B cell (primary cell): ENCODE results near the gene IL17RC. TPM values are rescaled to one million over a fixed set of nuclear protein-coding genes. Genes with fewer than 3 reads are reported as not detected.

Experiments
- ATAC-seq: fragments of 200-7000 bp; cut with Tn5 transposase; one replicate; pipeline ENCODE4 v1.10.0; 2021; ENCODE audit warnings: low read depth, mild to moderate bottlenecking, moderate number of reproducible peaks, moderate library complexity
- CTCF ChIA-PET: fragments of 350-600 bp; sonication (Branson Sonifier 250); formaldehyde crosslinking; loops from one replicate; lab custom pipeline; 2021; ENCODE audit warnings: antibody characterized with exemption, inconsistent platforms; lab: Charles Lee
- POLR2A ChIA-PET: fragments of 350-600 bp; sonication (Branson Sonifier 250); formaldehyde crosslinking; loops from one replicate; lab custom pipeline; 2021; ENCODE audit warnings: antibody characterized with exemption; lab: Charles Lee
- DNase-seq: peaks from one replicate; pipeline ENCODE4 v3.0.0; 2013
- H2AFZ ChIP-seq: 2 replicates; pipeline ENCODE4 v1.6.1; 2012; ENCODE audit warnings: mild to moderate bottlenecking, low read depth, low read length; ENCODE audit not compliant: insufficient read depth, poor library complexity, severe bottlenecking
- H3K27ac ChIP-seq, 2 donors: 1 replicate in 1 of 2; 2 replicates in 1 of 2; pipeline ENCODE4 v1.5.1; 2012 to 2013; ENCODE audit warnings: low read length in 2 of 2, mild to moderate bottlenecking in 2 of 2, moderate library complexity in 1 of 2
- H3K27me3 ChIP-seq, 4 experiments: fragments of 200-600 bp in 1 of 4; sonication (generic) in 1 of 4; replicated peaks in 1 of 4; 1 replicate in 2 of 4; 2 replicates in 2 of 4; pipeline versions ENCODE4 v1.6.1 to v1.7.0; 2013 to 2016; ENCODE audit warnings: low read length in 3 of 4, mild to moderate bottlenecking in 2 of 4, mixed read lengths in 1 of 4, moderate library complexity in 1 of 4; ENCODE audit not compliant: insufficient read depth in 4 of 4, control insufficient read depth in 3 of 4; ENCODE audit errors: control extremely low read depth in 1 of 4
- H3K36me3 ChIP-seq, 2 experiments: replicated peaks in 1 of 2; 1 replicate in 1 of 2; 2 replicates in 1 of 2; pipeline versions ENCODE4 v1.6.1 to v1.7.1; 2013; ENCODE audit warnings: low read length in 1 of 2; ENCODE audit not compliant: insufficient read depth in 2 of 2, control insufficient read depth in 1 of 2; ENCODE audit errors: control extremely low read depth in 1 of 2, extremely low read depth in 1 of 2
- H3K4me1 ChIP-seq, 2 donors: fragments of 200-600 bp in 1 of 2; sonication (generic) in 1 of 2; 1 replicate in 1 of 2; 2 replicates in 1 of 2; pipeline versions ENCODE4 v1.5.1 to v1.6.1; 2013 to 2017; ENCODE audit warnings: low read length in 2 of 2; ENCODE audit not compliant: control insufficient read depth in 2 of 2, insufficient read depth in 2 of 2
- H3K4me2 ChIP-seq: replicated peaks from 2 replicates; pipeline ENCODE3; 2012; ENCODE audit warnings: mild to moderate bottlenecking, low read depth, low read length; ENCODE audit not compliant: poor library complexity, severe bottlenecking
- H3K4me3 ChIP-seq, 5 experiments: fragments of 200-600 bp in 1 of 5; sonication (generic) in 1 of 5; 1 replicate in 3 of 5; 2 replicates in 2 of 5; pipeline versions ENCODE4 v1.5.1 to v1.7.0; 2011 to 2016; ENCODE audit warnings: low read length in 4 of 5, mild to moderate bottlenecking in 4 of 5, low read depth in 2 of 5, control low read depth in 1 of 5, moderate library complexity in 1 of 5; ENCODE audit not compliant: insufficient read depth in 1 of 5; ENCODE audit errors: control extremely low read depth in 1 of 5, extremely low read depth in 1 of 5
- H3K79me2 ChIP-seq: fragments of 200-600 bp; sonication (generic); one replicate; pipeline ENCODE4 v1.6.0; 2016; ENCODE audit warnings: low read length; ENCODE audit not compliant: control insufficient read depth, insufficient read depth
- H3K9ac ChIP-seq: fragments of 200-600 bp; sonication (generic); 2 replicates; pipeline ENCODE4 v1.6.1; 2017; ENCODE audit warnings: mild to moderate bottlenecking, low read length, moderate library complexity
- H3K9me3 ChIP-seq, 3 donors: one replicate each; pipeline versions ENCODE4 v1.6.1 to v1.7.1; 2013; ENCODE audit warnings: low read length in 2 of 3; ENCODE audit not compliant: control insufficient read depth in 2 of 3, insufficient read depth in 1 of 3; ENCODE audit errors: control extremely low read depth in 1 of 3
- H4K20me1 ChIP-seq: 2 replicates; pipeline ENCODE4 v1.6.0; 2012; ENCODE audit warnings: mild to moderate bottlenecking, low read length; ENCODE audit not compliant: insufficient read depth, control insufficient read depth, poor library complexity, severe bottlenecking
- H3K27ac Mint-ChIP-seq: one replicate; pipeline ENCODE4 v1.8.0; 2021; ENCODE audit warnings: mixed read lengths
- H3K27me3 Mint-ChIP-seq: one replicate; pipeline ENCODE4 v1.8.0; 2021; ENCODE audit warnings: mixed read lengths
- H3K4me1 Mint-ChIP-seq: one replicate; pipeline ENCODE4 v1.8.0; 2021; ENCODE audit warnings: mixed read lengths
- H3K4me3 Mint-ChIP-seq: one replicate; pipeline ENCODE4 v1.8.0; 2021; ENCODE audit warnings: mixed read lengths
- H3K9me3 Mint-ChIP-seq: one replicate; pipeline ENCODE4 v1.8.0; 2022; ENCODE audit warnings: mixed read lengths; ENCODE audit not compliant: insufficient read depth
- EZH2 ChIP-seq: IDR thresholded peaks from 2 replicates; pipeline ENCODE4 v1.6.1; 2012; ENCODE audit warnings: borderline replicate concordance, low read depth, mild to moderate bottlenecking, moderate library complexity, low read length; ENCODE audit not compliant: insufficient read depth, poor library complexity, severe bottlenecking
- WGBS: methylation state at CpG from one replicate; pipeline ENCODE4 v1.1.5; 2013; ENCODE audit warnings: missing lambda C conversion rate; ENCODE audit not compliant: insufficient coverage; 5-methylcytosine and 5-hydroxymethylcytosine counted together
- intact Hi-C: fragments of 100-400 bp; cut with micrococcal nuclease; formaldehyde crosslinking; loops from one replicate; pipeline ENCODE4 v1.10.0; 2022
- polyA plus RNA-seq: library from polyadenylated mRNA; depleted of rRNA; stranded (reverse); fragments of >200 nt; gene quantifications from 2 replicates; pipeline ENCODE4 v1.2.3, GENCODE V29; 2012
- total RNA-seq, 2 donors: library from RNA; stranded (reverse); fragments of 120-200 nt in 1 of 2; gene quantifications; 1 replicate in 1 of 2; 2 replicates in 1 of 2; pipeline versions ENCODE4 v1.2.3 to v1.2.4, GENCODE V29; 2013 to 2022
- TF ChIP-seq, protein P1 (sequence below): fragments of 200-600 bp; IDR thresholded peaks from one replicate; pipeline ENCODE4 v1.8.0; 2022; ENCODE audit warnings: antibody characterized with exemption, mild to moderate bottlenecking

The IL17RC gene
- total and polyA plus RNA-seq, 2 donors (not counting 1 experiment from before 2014, with no cell fraction given), result 0.25 to 0.98 TPM

DNA sequence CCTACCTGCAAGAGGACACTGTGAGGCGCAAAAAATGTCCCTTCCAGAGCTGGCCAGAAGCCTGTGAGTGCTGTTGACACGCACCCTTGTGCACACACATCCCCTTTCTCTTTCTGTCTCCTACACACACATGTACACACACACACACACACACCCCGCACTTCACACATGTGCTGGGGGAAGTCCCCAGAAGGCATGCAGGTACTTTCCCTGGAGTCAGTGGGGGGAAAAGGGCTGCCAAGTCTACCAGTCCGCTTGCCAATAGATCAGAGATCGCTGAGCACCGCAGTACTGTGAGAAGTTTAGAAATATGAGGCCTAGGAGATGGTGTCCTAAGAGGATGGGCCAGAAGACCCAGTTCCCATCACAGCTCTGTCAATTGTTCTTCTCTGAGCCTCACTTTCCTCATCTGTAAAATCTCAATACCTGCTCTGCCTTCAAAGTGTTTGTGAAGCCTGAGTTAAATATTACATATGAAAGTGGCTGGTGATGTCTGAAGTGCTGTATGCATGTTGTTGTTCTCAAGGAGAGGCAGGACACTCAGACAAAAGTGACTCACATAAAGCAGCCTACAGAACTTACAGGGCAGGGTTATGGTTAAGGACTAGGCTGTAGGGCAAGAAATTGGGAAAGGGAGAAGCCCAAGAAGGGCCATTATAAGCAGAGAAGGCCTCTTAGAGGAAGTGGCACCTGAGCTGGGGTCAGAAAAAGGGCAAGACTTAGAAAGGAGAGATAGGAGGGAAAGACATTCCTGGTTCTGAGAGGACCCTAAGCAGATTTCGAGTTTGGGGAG is 7.5 kb upstream of the IL17RC start:
- intact Hi-C loops, result no loop called here
- no peak overlapping the region for H3K9ac ChIP-seq
- no peak overlapping the region for H3K4me3 ChIP-seq
- peaks cover 0 to 17% (median 4%) of the 10 kb centered on the region in 4 experiments for H3K27me3 ChIP-seq
- peaks cover 12% of the 10 kb centered on the region for H3K27me3 Mint-ChIP-seq
- peaks cover 2% of the 10 kb centered on the region for H3K4me1 Mint-ChIP-seq
- H3K4me2 ChIP-seq, result no peak overlapping the region
- H3K4me1 ChIP-seq, result no peaks in the 10 kb centered on the region
- H3K27ac Mint-ChIP-seq, result no peak overlapping the region
- no peaks in the 10 kb centered on the region for H3K36me3 ChIP-seq
- TF ChIP-seq, protein P1, sequence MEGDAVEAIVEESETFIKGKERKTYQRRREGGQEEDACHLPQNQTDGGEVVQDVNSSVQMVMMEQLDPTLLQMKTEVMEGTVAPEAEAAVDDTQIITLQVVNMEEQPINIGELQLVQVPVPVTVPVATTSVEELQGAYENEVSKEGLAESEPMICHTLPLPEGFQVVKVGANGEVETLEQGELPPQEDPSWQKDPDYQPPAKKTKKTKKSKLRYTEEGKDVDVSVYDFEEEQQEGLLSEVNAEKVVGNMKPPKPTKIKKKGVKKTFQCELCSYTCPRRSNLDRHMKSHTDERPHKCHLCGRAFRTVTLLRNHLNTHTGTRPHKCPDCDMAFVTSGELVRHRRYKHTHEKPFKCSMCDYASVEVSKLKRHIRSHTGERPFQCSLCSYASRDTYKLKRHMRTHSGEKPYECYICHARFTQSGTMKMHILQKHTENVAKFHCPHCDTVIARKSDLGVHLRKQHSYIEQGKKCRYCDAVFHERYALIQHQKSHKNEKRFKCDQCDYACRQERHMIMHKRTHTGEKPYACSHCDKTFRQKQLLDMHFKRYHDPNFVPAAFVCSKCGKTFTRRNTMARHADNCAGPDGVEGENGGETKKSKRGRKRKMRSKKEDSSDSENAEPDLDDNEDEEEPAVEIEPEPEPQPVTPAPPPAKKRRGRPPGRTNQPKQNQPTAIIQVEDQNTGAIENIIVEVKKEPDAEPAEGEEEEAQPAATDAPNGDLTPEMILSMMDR, result no peak
- no peak for TF ChIP-seq EZH2
- ChIA-PET POLR2A (interaction anchor here (0.6 kb wide), 1 partner anchor 104 kb away, joined by 4 read pairs; no protein-coding TSS in a partner anchor), CTCF (no interaction called here)
- H3K9me3 Mint-ChIP-seq, result no peaks in the 10 kb centered on the region
- 100% methylated on average over 2 of the region's 7 CpGs for WGBS
- no peaks in the 10 kb centered on the region for H3K79me2 ChIP-seq
- no peak overlapping the region for H3K27ac ChIP-seq
- no peak for ATAC-seq
- no peaks in the 10 kb centered on the region for H4K20me1 ChIP-seq
- no peak for DNase-seq
- H2AFZ ChIP-seq, result no peak overlapping the region
- H3K4me3 Mint-ChIP-seq, result no peak overlapping the region
- no peaks in the 10 kb centered on the region for H3K9me3 ChIP-seq

DNA sequence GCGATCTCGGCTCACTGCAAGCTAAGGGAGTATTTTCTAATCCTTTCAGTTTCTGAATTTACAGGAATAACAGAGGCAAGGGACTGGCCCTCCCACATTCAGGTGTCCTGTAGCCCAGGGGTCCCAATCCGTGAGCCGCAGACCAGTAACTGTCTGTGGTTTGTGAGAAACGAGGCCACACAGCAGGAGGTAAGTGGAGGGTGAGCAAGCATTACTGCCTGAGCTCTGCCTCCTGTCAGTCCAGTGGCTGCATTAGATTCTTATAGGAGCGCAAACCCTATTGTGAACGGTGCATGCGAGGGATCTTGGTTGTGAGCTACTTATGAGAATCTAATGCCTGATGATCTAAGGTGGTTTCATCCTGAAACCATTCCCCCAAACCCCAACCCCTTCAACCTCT is 5.0 kb upstream of the IL17RC start:
- TF ChIP-seq, protein P1, result no peak
- no peak overlapping the region for H3K4me2 ChIP-seq
- peaks cover 17% of the 10 kb centered on the region in 2 donors for H3K4me1 ChIP-seq
- ChIA-PET POLR2A (no interaction called here), CTCF (interaction anchor here (1.3 kb wide), 1 partner anchor 21 kb away, joined by 6 read pairs; the partner anchor contains the start of gene JAGN1)
- intact Hi-C loops, result no loop called here
- H3K79me2 ChIP-seq, result no peaks in the 10 kb centered on the region
- no peak overlapping the region for H3K4me3 ChIP-seq
- H3K9me3 ChIP-seq, result no peaks in the 10 kb centered on the region
- 69% methylated on average over 3 of the region's 8 CpGs for WGBS
- H3K36me3 ChIP-seq, result no peaks in the 10 kb centered on the region
- no peak for DNase-seq
- no peak overlapping the region for H2AFZ ChIP-seq
- H3K27me3 ChIP-seq, result peaks cover 0 to 29% (median 9%) of the 10 kb centered on the region in 4 experiments
- no peak overlapping the region for H3K27ac ChIP-seq
- Mint-ChIP-seq H3K9me3 (no peaks in the 10 kb centered on the region), H3K4me3 (no peak overlapping the region), H3K27ac (no peak overlapping the region), H3K4me1 (peaks cover 16% of the 10 kb centered on the region), H3K27me3 (peaks cover 12% of the 10 kb centered on the region)
- no peaks in the 10 kb centered on the region for H4K20me1 ChIP-seq
- no peak overlapping the region for H3K9ac ChIP-seq
- ATAC-seq, result no peak
